ENCODE data around the gene CCDC106.

CCDC106 gene

DNA sequence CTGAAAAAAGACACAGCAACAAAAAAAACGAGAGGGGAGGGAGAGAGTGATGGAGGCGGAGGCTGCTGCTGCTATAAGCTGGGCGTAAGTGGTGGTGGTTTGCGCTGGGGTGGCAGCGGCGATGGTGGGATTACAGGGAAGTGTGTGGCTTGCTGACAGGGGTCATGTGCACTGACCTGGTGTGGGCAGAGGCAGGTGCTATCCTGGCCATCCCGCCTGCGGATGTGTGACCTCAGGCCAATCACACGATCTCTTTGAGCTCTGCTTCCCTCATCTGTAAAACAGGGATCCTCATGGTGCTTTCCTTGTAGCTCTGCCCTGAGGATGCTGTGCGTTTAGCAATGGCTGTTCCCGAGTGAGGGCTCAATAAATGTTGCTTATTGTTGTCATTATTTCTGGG lies 10.5 kb upstream of the CCDC106 start:
- no peak for DNase-seq

DNA sequence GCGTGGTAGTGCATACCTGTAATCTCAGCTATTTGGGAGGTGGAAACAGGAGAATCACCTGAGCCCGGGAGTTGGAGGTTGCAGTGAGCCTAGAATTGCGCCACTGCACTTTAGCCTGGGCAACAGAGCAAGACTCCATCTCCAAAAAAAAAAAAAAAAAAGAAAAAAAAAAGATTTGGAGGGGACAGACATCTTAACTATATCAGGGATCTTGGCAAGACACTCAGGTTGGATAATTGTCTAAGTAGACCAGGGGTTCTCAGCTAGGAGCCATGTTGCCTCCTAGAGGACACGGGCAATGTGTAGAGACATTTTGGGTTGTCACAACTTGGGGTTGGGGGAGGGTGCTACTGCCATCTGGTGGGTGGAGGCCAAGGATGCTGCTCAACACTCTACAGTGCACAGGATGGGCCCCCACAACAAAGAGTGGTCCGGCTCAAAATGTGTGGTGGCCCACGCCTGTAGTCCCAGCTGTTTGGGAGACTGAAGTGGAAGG lies 9.1 kb upstream of the CCDC106 start:
- peak in 2 of 5 donors; percentile 48 to 68 for DNase-seq

GRCh38 chr19:55640043-55640576 lies 7.9 kb upstream of the CCDC106 start:
- DNase-seq = peak; percentile 52 to 84 (median 66)

DNA sequence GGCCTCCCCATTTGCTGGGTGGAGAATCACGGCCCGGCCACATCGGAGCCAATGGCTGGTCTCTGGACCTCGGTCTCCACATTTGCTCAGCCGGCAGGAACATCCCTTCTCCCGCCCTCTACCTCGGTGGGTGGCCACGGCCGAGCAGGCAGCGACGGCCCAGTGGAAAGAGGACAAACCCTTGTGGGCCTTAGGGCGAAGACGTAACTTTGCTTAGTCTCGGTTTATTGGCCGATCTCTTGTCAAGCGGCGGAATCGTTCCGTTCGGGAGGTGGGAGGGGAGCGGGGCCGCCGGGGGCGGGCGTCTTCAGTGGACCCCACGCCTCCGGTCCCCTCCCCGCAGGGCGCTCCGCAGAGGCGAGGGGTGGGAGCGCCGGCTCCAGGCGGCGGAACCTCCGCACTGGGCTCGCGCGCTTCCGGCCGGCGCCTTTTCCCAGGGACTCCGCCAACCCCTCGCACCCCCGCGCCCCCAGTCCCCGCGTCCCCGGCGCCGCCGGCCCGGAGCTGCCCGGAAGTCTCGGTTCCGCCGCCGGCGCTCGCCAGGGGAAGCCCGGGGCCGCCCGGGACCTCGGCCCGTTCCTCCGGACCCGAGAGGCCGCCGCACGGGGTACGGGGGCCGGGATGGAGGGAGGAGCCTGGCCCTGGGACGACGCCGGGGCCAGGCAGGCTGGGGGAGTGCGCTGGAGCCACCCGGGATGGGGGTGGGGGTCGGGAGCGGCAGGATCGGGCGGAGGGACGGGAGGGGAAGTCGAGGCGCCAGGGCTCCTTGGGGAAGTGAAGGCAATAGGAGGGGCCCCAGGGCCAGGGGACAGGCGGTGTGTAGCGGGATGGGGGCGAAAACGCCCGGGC lies 7.2 kb upstream of the CCDC106 start, which contains the start of gene ZNF580:
Gene ZNF580, plus strand, starts transcription at position 426 of the 849 bp plus-strand sequence. CDS start 1,507 bp downstream, outside the sequence.
- DNase-seq = peak in 2 of 5 donors; percentile 53 to 63

- no peak for DNase-seq
Observed at GRCh38 chr19:55641426-55642152, 6.4 kb upstream of the CCDC106 start.

DNA sequence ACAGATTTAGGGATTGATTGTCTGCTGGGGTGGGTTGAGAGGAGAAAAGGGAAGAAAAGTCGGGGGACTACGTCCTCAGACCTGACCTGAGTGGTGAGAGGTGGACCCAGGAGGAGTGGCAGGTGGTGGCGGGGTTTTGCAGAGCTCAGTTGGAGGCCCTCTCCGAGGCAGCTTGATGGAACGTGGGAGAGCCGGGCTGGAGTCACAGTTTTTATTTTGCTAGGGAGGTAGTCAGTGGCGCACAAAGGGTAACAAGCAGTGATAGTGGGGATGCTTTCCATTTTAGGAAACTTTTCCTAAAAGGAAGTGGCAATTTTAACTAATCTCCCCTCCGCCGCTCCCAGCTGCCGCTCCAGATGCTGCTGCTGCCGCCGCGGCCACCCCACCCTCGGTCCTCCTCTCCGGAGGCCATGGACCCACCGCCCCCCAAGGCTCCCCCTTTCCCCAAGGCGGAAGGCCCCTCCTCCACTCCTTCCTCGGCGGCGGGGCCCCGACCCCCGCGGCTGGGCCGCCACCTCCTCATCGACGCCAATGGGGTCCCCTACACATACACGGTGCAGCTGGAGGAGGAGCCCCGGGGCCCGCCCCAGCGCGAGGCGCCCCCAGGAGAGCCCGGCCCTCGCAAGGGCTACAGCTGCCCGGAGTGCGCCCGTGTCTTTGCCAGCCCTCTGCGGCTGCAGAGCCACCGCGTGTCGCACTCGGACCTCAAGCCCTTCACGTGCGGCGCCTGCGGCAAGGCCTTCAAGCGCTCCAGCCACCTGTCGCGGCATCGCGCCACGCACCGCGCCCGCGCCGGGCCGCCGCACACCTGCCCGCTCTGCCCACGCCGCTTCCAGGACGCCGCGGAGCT lies 5.6 kb upstream of the CCDC106 start:
- DNase-seq = no peak

- peak; percentile 51 to 80 (median 67) for DNase-seq
Observed at GRCh38 chr19:55643003-55643886, 4.8 kb upstream of the CCDC106 start, which contains the start of gene ZNF581. Gene ZNF581, plus strand, starts transcription at chr19:55643649. Its CDS starts 923 bp downstream, at chr19:55644572.

GRCh38 chr19:55643887-55644176 lies 4.2 kb upstream of the CCDC106 start:
- DNase-seq = no peak

GRCh38 chr19:55644191-55644833 lies 3.7 kb upstream of the CCDC106 start:
- DNase-seq = no peak

- no peak for DNase-seq
Observed at GRCh38 chr19:55644842-55645511, 3.0 kb upstream of the CCDC106 start.

DNA sequence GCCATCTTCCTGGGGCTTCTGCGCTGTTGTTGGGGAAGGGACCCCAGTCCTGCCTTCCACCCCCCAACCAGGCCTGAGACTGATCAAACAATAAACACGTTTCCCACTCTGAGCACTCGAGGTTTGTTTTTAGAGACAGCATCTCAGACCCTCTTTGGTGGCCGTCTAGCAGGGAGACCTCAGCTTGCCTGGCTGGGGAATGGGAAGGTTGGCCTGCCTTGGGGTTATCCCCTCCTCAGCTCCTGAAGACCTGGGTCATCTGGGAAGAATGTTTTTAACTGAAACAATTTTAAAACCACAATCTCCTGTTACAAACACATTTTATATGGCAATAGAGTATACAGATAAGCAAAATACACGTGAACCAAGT lies 2.5 kb upstream of the CCDC106 start:
- no peak for DNase-seq

DNA sequence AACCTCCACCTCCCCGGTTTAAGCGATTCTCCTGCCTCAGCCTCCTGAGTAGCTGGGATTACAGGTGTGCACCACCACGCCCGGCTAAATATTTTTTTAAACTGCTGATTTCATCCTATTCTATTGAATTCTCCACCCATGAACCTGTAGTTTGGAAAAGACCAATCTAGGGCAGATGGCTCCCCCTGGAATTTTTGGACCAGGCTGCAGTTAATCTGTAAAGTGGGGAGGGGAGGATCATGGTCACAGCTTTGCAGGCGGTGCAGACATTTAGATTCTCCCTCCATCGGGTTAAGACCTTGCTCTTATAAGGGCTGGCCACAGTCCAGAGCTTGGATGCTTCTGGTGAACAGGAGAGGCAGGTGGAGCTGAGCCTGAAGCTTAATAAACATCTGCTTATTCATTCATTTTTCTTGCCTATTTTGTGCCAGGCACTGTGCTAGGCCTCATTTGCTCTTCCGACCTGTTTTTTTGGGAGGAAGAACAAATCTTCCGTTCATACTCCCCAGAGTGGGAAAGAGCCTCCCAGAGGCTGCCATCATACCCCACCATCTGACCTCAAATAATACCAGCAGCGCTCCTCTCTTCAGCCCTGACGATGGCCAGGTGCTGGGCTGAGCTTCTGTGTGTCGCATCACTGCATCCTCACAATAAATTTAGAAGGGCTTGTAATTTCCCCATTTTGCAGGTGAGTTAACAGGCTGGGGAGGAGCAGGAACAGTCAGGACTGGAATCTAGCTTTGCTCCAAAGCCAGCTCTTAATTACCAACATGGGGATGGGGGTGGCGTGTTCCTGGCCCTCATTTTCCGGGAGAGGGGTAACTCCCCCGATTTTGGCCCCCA lies 902 bp upstream of the CCDC106 start:
- no peak for DNase-seq

- no peak for DNase-seq
Observed at GRCh38 chr19:55648585-55649267, 714 bp downstream of the CCDC106 start.

GRCh38 chr19:55649268-55650125 lies 1.5 kb downstream of the CCDC106 start:
- DNase-seq = no peak

DNA sequence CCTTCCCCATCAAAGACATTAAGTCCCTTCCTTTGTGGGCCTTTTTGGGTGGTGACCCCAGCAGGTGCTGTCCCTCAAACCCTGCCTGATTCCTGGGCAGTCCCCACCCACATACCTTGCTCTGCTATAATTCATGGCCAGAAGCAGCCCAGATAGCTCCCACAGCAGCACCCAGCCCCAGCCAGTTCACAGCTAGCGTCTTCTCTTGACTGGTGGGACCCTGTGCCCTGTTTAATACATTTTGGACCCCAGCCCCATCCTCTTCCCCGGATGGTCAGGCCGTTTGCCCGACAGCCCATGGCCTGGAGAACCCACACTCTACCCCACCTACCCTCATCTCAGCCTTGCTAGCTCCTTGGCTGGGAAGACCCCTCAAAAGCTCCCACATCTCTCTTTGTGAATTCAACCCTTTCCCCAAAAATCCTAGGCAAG lies 2.1 kb downstream of the CCDC106 start:
- DNase-seq = no peak

GRCh38 chr19:55650602-55651230 lies 2.7 kb downstream of the CCDC106 start:
- no peak for DNase-seq

GRCh38 chr19:55651236-55651635 lies 3.2 kb downstream of the CCDC106 start:
- DNase-seq = no peak
